NCI-H1417 (cell line): ENCODE results near the gene QKI.

Source experiments
- DNase-seq, 3 experiments: peaks; one replicate each; lab custom pipeline; 2025; lab: John Stamatoyannopoulos, UW

Gene QKI

DNA sequence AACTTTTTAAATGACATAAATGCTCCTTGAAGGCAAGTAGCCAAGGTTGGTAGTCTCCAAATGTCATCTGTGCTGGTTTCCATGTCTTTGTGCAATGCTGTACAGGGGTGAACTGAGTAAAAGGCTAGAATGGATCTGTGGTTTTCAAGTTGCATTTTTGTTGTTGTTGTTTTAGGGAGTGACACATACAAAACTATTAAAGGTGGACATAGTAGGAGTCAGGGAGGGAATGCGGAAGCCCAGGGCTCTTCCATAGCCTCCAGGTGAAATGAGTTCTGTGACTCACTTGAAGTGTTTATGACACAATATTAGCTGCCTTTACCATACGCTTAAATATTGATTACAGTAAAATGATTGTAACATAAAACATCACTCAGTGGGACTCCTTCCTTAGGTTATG is 22.5 kb upstream of the QKI start:
- no peak for DNase-seq

DNA sequence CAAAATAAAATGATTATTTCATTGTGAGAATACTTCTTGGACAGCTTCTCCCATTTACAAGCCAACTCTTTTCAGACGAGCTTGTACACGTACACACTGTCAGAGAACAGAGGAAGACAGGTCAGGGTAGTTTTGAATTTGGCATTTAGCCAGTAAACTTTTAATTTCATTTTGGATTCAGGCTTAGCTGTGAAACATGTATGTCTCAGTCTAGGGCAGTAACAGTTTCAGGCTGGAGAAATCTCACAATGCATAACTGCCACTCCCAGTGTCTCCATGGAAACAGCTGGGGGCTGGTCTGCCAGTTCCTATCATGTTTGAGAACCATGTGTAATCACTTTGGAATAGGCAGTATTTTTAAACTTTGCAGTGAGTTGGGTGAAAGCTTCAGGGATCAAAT is 22.0 kb upstream of the QKI start:
- DNase-seq: peak; percentile 2 to 37 (median 5)

DNA sequence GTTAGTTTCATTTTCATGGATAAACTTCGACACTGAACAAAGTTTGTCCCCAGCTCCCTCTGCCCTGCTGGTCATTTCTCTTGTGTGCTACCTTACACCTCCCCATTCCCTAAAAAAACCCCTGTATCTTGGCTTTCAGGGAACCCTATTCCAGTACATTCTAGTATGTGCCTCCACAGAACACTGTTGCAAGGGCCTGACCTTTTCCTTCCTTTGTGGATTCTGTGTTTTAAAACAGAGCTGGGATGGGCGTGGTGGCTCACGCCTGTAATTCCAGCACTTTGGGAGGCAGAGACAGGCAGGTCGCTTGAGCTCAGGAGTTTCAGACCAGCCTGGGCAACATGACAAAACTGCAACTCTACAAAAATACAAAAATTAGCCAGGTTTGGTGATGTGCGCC is 20.6 kb upstream of the QKI start:
- no peak for DNase-seq

DNA sequence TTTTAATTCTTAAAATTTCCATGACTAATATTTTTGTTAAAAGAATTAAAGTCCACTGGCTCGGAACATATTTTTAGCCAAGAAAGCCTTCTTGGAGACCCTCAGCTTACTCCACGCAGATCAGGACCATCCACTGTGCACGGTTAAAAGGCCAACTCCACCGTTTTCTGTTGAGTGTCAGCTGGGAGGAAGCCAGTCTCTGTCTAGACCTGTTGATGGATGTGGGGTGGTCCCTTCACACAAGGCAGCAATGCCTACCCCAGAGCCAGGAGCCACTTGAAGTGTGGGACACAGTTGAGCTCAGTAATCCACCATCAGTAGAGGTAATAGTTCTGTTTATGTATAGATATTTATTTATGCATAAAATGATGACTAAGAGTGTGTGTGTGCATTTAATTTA is 19.9 kb upstream of the QKI start:
- no peak for DNase-seq

DNA sequence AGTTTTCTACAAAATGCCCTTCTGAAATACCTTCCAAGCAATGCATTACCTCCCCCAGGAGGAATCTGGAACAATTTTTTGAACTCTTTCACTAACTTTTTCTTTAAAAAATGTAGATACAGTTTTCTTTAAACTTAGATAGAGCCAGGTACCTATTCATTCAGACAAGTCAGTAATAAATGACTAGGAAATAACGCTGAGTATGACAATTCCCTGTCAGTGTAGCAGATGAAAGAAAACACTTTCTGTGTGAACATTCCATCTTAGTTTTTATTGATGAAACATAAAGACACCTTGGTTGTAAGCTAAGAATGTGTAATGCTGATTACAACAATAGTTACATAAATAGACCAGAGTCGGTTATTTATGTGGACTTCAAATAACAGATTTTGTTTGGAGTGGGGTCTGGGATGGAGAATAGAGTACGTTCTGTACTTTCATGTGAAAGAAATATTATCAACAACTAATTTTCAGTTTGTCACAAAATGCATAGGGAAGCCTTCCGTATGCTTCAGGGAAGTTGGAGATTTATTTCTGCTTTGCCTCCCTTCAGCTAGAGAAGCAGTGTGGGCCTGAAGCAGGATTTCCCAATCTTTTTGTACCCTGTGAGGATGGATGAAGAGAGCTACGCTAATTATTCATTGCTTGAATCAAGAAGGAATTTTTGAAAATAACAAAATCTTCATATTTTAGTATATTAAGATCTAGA is 19.2 kb upstream of the QKI start:
- no peak for DNase-seq

DNA sequence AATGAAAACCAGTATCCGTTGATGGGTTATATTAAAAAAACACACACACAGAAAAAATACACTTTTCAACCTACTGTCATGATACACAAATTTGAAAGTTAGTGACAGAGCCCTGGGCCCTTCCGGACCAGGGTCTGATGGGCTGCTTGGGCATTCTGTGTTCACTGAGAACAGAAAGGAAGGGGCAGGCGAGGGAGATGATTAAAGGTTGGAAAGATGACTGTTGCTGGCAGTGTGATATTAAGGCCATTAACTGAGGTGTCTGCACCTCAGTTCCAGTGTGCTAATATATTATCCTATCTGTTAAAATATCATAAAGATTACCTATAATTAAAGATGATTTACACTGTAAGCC is 18.7 kb upstream of the QKI start:
- peak in 1 of 3 experiments; percentile 15 for DNase-seq

DNA sequence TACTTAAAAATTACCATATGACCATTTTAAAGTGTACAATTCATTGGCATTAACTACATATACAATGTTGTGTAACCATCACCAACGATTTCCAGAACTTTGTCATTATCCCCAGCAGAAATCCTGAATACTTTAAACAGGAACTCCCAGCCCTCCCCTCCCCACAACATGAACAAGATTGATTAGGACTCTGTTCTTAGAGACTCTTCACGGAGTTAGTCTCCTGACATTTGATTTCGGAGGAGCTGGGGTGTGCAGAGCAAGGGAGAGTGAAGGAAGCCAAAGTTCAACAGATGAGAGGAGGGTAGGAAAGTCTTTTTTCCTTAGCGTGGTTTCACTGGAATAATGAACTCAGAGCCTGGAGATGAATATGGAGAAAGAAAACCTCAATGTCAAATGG is 17.2 kb upstream of the QKI start:
- DNase-seq: no peak

DNA sequence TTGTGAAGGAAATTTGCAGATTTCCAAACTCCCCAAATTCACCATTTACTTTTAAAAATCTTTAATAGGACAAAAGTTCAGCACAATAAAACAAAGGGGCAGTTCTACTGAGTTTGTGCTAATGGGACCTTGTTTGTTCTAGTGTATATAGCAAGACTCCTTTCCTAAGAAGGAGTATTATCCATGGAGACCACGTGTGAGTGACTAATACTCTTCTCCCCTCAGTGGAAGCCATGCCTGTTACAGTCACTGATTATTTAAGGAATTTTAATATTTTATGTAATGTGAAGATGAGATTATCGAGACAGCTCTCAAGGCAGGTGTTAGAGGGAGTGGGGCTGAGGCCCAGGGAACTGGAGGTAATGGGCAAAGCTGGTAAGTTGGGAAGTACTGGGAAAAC is 16.4 kb upstream of the QKI start:
- DNase-seq: no peak

DNA sequence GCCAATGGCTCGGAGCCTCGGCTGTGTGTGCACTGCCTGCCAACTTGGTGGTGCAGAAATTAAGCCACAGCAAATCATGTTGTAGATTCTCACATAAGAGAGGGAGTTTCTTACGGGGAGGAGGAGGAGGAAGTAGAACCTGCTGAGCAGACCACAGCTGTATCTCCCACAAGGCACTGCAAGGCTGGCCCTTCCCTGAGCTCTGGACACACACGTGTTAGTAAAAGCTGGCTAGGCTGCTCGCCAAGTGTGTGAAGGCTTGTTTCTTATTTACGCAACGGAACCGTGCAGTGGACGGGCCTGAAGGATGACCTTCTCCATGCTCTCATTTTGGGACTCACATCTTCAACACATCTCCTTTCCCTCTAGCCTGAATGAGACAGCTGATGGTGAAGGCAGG is 15.7 kb upstream of the QKI start:
- no peak for DNase-seq

DNA sequence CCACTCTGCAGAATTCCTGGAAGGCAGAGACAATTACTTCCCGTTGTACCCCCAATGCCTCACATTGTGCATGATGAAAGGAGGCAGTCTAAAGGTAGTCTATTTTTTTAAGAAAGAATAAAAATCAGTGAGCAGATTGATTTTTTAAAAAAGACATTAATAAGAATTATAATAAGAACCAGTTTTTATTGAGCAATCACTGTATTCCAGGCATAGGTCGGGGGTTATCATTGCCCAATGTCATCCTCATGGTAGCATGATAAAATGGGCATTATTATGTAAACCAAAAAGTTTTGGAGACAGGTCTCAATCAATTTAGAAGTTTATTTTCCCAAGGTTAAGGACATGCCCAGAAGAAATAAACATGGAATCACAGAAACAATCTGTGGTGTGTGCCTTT is 14.0 kb upstream of the QKI start:
- no peak for DNase-seq

DNA sequence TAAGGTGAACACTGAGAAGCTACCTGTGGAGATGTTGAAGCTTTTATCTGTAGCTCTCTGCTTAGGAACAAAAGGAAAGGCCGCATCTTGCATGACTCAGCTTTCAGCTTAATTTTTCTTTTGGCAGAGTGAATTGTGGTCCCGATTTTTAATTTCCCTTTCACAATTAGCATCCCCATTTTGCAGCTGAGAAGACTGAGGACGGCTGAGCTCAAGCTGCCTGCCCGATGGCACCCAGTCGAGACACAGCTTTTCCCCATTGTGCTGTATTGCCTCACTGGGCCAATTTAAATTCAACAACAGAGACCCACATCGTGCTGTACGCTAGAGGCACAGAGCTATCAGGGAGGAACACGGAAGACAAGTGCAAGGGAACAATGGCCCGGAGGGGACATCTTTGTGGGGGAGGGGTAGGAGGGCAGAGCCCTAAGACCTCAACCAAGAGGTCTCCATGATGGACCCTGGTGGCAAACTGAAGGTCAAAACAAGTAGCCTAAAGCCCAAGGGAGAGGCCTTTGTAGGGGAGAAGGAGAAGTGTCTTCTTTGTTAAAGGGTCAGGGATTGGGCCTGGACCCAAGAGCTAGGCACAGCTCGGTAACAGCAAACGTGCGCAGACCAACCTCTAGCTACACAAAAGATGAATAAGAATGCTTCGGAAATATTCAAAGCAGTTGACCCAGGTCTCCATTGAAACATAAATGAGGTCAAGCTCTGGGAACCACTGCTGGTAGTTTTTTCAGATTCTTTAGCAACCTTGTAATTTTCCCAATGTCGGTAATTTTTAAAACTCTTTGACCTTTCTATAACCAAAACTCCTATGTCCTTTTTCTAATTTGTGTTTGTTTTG is 13.3 kb upstream of the QKI start:
- DNase-seq: no peak

DNA sequence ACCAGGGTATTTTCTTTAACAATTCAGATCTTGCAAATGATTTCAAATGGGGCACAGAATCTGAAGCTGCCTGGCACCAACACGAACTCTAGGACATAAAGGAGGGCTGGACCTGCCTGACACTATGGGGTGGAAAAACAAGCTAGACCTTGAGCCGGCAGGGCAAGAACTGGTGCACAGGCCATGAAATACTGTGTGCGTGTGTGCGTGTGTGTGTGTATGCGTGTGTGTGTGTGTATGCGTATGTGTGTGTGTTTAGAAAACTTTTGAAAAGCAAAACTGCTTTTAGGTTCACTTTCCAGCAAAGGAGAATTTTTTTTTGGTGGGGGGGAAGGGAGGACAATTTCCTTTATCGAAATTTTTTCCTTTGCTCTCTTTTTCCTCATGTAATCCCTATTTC is 11.9 kb upstream of the QKI start:
- no peak for DNase-seq

DNA sequence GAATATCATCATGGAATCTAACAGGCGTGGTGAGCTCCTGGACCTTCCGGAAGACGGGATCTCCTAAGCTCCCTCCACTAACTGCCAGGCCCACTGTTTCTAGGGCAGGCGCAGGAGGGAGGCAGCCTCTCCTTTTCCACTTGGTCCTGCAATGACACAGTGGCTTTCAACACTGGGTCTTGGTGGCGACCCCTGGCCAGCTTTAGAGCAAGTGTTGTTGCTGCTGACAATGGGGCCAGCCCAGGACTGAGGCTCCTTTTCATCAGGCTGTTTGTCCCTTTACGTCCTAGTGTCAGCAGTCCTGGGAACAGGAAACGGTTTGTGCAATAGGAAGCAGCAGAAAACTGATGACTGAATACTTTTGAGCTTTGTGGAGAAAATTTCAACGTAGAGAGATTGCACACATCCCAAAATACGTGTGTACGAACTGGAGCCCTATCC is 9.7 kb upstream of the QKI start:
- DNase-seq: no peak

DNA sequence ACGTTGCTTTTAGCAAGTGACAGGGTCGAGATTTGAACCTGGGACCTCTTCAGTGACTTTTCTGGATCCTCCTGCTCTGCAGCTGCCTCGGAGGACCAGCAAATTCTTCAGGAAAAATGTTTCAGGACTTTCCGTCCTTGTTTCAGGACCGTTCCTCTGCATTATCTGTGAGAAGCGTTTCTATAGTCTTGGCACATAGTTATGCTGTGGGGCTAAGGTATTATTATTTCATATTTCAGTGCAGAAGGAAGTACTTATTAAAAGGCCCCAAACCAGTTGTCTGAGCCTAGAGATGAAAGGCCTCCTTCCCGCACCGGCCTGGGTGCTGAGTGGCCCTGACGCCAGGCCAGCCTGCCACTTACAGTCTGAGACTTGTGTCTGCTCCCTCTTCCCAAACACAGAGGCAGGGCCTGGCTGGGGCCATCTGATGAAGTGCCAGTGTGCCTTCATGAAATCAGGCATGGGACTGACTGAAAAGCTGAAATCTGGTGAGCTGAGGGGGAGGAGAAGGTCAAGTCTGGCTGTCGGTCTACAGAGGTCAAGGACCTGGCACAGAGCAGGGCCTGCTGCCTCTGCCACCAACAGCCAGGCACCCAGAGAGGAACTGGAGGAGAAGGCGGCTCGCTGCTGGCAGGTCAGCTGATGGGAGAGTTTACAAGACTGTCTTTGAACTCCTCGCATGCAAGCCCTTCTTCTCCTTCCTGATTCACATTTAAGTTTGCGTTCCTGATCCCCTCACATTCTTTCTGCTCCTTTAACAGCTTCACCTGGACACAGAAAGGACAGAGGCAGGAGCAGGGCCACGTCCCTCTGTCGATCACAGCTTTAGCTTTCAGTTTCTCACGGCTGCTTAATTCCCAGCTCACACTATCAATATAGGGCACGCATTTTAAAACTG is 8.9 kb upstream of the QKI start:
- no peak for DNase-seq

DNA sequence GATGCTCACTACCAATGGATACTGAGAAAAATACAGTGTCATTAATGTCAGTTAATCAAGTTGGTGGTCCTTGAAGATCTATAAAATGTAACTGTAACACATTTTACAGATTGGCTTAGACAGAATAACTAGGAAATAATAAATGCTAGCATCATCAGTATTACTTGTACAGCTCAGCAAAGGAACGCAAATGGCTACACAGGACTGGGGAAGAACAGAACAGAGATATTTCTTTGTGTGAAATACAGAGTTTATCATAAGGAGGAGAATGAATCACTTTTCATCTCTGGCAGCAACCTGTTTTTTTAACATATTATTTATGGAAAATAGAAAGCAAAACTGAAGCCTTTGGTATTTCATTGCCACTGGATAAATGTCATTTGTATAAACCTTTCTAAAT is 8.2 kb upstream of the QKI start:
- no peak for DNase-seq

DNA sequence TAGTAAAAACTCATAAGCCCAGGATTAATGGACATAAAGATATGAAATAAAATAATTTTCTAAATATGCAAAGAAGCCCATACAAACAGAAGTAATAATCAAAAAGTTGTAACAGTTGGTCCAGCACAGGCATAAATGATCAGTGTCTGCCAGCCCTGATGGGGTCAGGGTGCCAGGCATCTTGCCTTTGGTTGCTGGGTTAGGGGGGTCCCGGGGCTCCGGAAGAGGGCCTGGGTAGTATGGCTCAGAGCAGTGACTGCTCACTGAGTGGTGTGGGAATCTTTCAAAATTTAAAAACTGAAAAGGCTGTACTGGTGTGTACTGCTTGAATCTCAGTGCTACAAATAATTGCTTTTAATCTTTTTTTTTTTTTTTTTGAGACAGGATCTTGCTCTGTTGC is 7.7 kb upstream of the QKI start:
- no peak for DNase-seq

DNA sequence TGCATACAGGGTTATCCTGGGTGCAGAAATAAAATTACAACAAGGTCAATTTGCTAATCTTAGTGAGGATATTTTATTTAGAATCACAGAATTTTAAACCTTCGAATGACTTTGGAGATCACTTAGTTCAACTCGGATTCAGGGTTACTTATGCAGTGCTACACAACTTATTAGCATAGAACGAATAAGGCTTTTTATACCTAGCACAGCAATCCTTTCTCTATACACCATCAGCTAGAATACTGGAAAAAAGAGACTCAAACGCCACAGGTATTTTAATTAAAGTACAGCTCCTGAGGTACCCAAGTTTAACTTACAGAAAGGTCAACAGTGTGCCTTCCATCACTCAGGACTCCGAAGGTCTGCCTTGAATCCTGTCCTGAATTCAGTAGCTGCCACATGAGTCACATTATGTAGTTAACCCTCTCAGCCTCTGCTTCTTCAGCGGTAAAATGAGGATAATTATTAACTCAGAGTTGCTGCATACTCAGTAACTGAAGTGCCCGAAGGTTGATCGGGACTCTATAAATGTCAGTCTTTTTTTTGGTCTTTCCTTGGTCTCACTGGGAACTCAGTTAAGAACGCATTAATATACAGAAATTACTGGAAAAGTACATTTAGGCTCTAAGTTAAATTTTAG is 6.0 kb upstream of the QKI start:
- no peak for DNase-seq

DNA sequence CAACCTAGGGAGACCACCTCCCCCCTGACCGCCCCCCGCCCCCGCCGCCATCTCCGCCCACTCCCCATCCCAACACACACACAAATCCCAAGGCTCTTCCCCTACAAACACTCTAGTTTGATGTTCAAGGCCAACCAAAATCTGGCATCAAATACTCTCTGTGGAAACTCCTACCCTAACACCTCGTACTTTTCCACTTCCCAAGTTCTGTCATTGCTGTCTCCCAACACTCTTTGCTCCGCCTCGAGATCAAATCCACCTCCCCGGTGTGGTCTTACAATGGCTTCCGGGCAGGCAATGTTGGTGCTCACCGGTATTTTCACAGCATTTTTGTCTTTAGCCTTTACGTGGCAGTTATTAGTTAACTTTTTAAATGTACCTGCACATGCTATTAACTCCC is 4.8 kb upstream of the QKI start:
- no peak for DNase-seq

DNA sequence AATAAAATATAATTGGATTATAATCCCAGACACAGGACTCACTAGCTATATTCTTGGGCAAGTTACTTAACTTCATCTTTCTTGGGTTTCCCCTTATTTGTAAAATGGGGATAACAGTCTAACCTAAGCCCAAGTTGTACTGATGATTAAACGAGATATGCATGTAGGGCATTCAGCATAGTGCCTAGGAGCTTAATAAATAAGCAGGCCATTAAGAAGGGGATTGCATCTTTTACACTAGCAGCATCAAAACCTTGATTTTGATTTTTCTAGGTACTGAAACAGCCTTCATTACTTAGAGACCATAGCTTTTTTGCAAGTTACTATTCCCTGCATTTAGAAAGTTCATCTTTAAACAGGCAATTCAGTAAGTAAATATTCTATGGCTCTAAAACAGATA is 2.2 kb upstream of the QKI start:
- DNase-seq: peak in 1 of 3 experiments; percentile 47

DNA sequence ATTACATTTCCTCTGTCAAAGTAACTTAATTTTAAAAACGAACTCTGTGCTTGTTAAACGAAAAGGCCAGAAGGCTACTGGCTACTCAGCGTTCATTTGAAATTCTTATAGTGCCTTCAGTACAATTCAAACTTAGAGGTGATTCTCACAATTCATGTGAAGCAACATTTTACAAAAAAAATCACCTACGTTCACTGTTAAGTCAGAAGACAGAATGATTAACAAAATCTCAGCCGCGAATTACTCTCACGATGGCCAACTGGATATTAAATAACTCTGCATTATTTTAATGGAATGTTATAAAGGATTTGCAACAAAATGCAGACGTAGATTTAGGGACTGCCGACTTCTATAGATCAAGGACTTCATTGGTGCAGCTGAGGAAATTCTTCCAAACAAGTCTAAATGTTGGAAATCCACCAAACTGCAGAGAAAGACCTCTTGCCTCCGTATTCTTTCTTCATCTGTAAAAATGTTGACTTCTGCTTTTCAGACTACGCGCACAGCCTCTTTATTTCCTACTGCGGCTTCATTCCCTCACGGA is 1.6 kb upstream of the QKI start:
- no peak for DNase-seq

DNA sequence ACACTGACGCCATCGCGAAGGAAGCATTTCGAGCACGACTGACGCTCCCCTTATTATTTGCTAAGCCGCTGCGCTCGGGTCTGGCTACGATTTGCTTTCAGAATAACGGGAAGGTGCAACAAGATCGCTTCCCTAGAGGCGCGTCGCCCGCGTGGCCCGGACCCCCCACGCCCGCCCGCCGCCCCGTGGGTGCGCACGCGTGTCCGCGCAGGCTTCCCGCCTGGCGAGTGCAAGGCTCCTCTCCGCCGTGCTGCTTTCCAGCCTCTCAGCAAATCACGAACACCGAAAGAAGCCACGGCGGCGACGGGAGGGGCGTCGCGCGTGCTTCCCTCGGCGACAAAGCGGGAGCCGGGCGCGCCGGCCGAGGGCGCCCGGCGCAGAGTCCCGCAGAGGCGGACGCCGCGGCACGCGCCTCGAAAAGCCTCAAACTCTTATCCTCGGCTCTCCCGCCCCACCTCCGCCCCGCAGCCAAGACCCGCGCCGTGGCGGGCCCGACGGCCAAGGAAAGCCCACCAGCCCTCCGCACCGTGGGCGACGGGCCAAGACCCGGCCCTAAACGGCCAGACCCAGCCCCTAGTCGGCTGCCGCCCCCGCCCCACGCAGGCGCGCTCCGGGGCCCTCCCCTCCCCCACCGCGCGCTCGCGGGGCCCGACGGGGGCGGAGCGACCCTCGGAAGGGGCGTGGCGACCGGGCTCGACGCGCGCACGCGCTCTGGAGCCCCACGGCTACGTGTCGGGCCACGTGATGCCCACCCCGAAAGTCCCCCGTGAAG is 987 bp upstream of the QKI start:
- peak; percentile 83 to 96 (median 94) for DNase-seq
